Esophagus squamous epithelium (tissue), 5 donors: Measurements from ENCODE around the gene FOXP4. TPM values are rescaled to one million over a fixed set of nuclear protein-coding genes. Genes with fewer than 3 reads are reported as not detected.

Experiments
- DNase-seq: peaks from one replicate; lab custom pipeline; 2025; lab: John Stamatoyannopoulos, UW
- H3K27ac ChIP-seq, 4 donors: fragments of 200-600 bp; sonication (generic); one replicate each; pipeline ENCODE4 v1.5.1; 2016 to 2019; ENCODE audit warnings: mild to moderate bottlenecking in 1 of 4
- H3K27me3 ChIP-seq, 4 donors: fragments of 200-600 bp; sonication (generic); 1 replicate in 3 of 4; 2 replicates in 1 of 4; pipeline versions ENCODE4 v1.5.1 to v1.6.0; 2017 to 2021; ENCODE audit warnings: antibody characterized with exemption in 1 of 4
- H3K36me3 ChIP-seq, 3 donors: fragments of 200-600 bp; sonication (generic); one replicate each; pipeline ENCODE4 v1.5.1; 2016 to 2019
- H3K4me1 ChIP-seq, 3 donors: fragments of 200-600 bp; sonication (generic); one replicate each; pipeline ENCODE4 v1.5.1; 2017 to 2019
- H3K4me3 ChIP-seq, 4 donors: fragments of 200-600 bp; sonication (generic); 1 replicate in 3 of 4; 2 replicates in 1 of 4; pipeline ENCODE4 v1.5.1; 2016 to 2019; ENCODE audit warnings: mild to moderate bottlenecking in 2 of 4, moderate library complexity in 1 of 4
- H3K9me3 ChIP-seq, 3 donors: fragments of 200-600 bp; sonication (generic); one replicate each; pipeline ENCODE4 v1.5.1; 2016 to 2019
- CTCF ChIP-seq, 6 experiments: fragments of 450-650 bp in 4 of 6; fragments of 200-600 bp in 2 of 6; sonication (generic) in 2 of 6; IDR thresholded peaks; one replicate each; pipeline ENCODE4 v1.5.1; 2016 to 2019; ENCODE audit warnings: antibody characterized with exemption in 6 of 6, mild to moderate bottlenecking in 4 of 6, moderate library complexity in 4 of 6
- POLR2A ChIP-seq, 4 donors: fragments of 450-650 bp; IDR thresholded peaks; one replicate each; pipeline ENCODE4 v1.6.1; 2017; ENCODE audit warnings: antibody characterized with exemption in 4 of 4, mild to moderate bottlenecking in 4 of 4, moderate library complexity in 3 of 4
- WGBS, 2 donors: methylation state at CpG; one replicate each; pipeline ENCODE4 v1.1.5; 2018; 5-methylcytosine and 5-hydroxymethylcytosine counted together
- intact Hi-C: fragments of 100-400 bp; cut with DNase I; formaldehyde crosslinking; loops from one replicate; pipeline ENCODE4 v1.15.0; 2022
- total RNA-seq, 4 donors: library from RNA; depleted of rRNA; stranded (reverse); fragments of >200 nt; gene quantifications; one replicate each; pipeline ENCODE4 v1.1.0, GENCODE V29; 2016
- donor health status: DM: yes; HTN: yes; CAD: no.

The FOXP4 gene
- total RNA-seq, 4 donors from 2014 or later = 2.2 to 10.3 (median 6.8) TPM

GRCh38 chr6:41599852-41600445, 53.8 kb downstream of the FOXP4 start:
- Histone ChIP-seq H3K4me3 (no peak overlapping the region), H3K27ac (no peak overlapping the region), H3K36me3 (peaks cover 7 to 48% (median 8%) of the 10 kb centered on the region in 3 donors), H3K27me3 (no peaks in the 10 kb centered on the region), H3K9me3 (no peaks in the 10 kb centered on the region), H3K4me1 (peaks cover 5 to 10% (median 8%) of the 10 kb centered on the region in 3 donors)
- WGBS, 2 donors = 66 to 83% methylated on average over 4 to 7 of the region's 14 CpGs
- TF ChIP-seq CTCF (IDR thresholded peaks at IDR 0.05) = no peak
- intact Hi-C loops = loop anchor here (5.0 to 10.0 kb wide), 2 partner anchors 82 to 175 kb away; partner anchors contain the start of gene FRS3
- DNase-seq = no peak

GRCh38 chr6:41600499-41601247, 54.5 kb downstream of the FOXP4 start:
- Histone ChIP-seq H3K36me3 (peaks cover 7 to 41% (median 8%) of the 10 kb centered on the region in 3 donors), H3K4me1 (peaks cover 5 to 10% (median 8%) of the 10 kb centered on the region in 3 donors), H3K4me3 (no peak overlapping the region), H3K9me3 (no peaks in the 10 kb centered on the region), H3K27me3 (no peaks in the 10 kb centered on the region), H3K27ac (no peak overlapping the region)
- intact Hi-C loops = loop anchor here (5.0 to 10.0 kb wide), 2 partner anchors 82 to 174 kb away; partner anchors contain the start of gene FRS3
- WGBS, 2 donors = 74 to 89% methylated on average over 7 to 9 of the region's 22 CpGs
- no peak for DNase-seq
- TF ChIP-seq POLR2A (IDR thresholded peaks at IDR 0.05) = no peak
- TF ChIP-seq CTCF (IDR thresholded peaks at IDR 0.05) = no peak

- WGBS, 2 donors = 88 to 93% methylated on average over 5 to 6 of the region's 6 CpGs
- H3K4me1 ChIP-seq = peaks cover 5 to 10% (median 8%) of the 10 kb centered on the region in 3 donors
- H3K4me3 ChIP-seq = no peak overlapping the region
- no peaks in the 10 kb centered on the region for H3K27me3 ChIP-seq
- DNase-seq = no peak
- no peaks in the 10 kb centered on the region for H3K9me3 ChIP-seq
- no peak overlapping the region for H3K27ac ChIP-seq
- intact Hi-C loops = loop anchor here (5.0 to 10.0 kb wide), 2 partner anchors 81 to 174 kb away; partner anchors contain the start of gene FRS3
- H3K36me3 ChIP-seq = peaks cover 6 to 35% (median 8%) of the 10 kb centered on the region in 3 donors
- TF ChIP-seq POLR2A (IDR thresholded peaks at IDR 0.05) (no peak), CTCF (IDR thresholded peaks at IDR 0.05) (no peak)
Measured at GRCh38 chr6:41601248-41601549, 55.0 kb downstream of the FOXP4 start.

GRCh38 chr6:41602422-41602743, 56.2 kb downstream of the FOXP4 start:
- no peaks in the 10 kb centered on the region for H3K9me3 ChIP-seq
- peaks cover 5 to 10% (median 8%) of the 10 kb centered on the region in 3 donors for H3K4me1 ChIP-seq
- peaks cover 0 to 23% (median 8%) of the 10 kb centered on the region in 3 donors for H3K36me3 ChIP-seq
- no peak overlapping the region for H3K27ac ChIP-seq
- no peaks in the 10 kb centered on the region for H3K27me3 ChIP-seq
- H3K4me3 ChIP-seq = no peak overlapping the region
- TF ChIP-seq CTCF (IDR thresholded peaks at IDR 0.05) (no peak), POLR2A (IDR thresholded peaks at IDR 0.05) (no peak)
- intact Hi-C loops = loop anchor here (5.0 to 10.0 kb wide), 2 partner anchors 80 to 172 kb away; partner anchors contain the start of gene FRS3
- WGBS, 2 donors = 67 to 74% methylated on average over 4 of the region's 4 CpGs
- DNase-seq = no peak
